CD14-positive monocyte (primary cell): ENCODE measurements around the gene VOPP1. TPM values are rescaled to one million over a fixed set of nuclear protein-coding genes. Genes with fewer than 3 reads are reported as not detected.

Source experiments
- DNase-seq, 3 donors: peaks; one replicate each; pipeline ENCODE4 v3.0.0-alpha.2; 2011 to 2022
- H2AFZ ChIP-seq: 2 replicates; pipeline ENCODE4 v1.6.0; 2012; ENCODE audit warnings: mild to moderate bottlenecking, low read depth, low read length, inconsistent platforms; ENCODE audit not compliant: insufficient read depth, poor library complexity, severe bottlenecking
- H3K27ac ChIP-seq, 2 donors: 1 replicate in 1 of 2; 2 replicates in 1 of 2; pipeline ENCODE4 v1.5.1; 2012 to 2013; ENCODE audit warnings: low read length in 2 of 2, control low read depth in 1 of 2, inconsistent platforms in 1 of 2, low read depth in 1 of 2, mild to moderate bottlenecking in 1 of 2
- H3K27me3 ChIP-seq, 2 donors: one replicate each; pipeline versions ENCODE4 v1.6.0 to v1.6.1; 2011 to 2013; ENCODE audit warnings: low read length in 2 of 2; ENCODE audit not compliant: control insufficient read depth in 2 of 2, insufficient read depth in 2 of 2
- H3K36me3 ChIP-seq, 2 donors: replicated peaks in 1 of 2; 1 replicate in 1 of 2; 2 replicates in 1 of 2; pipeline versions ENCODE4 v1.5.1 to v1.6.1; 2012 to 2013; ENCODE audit warnings: low read length in 2 of 2, control low read depth in 1 of 2, inconsistent platforms in 1 of 2, mild to moderate bottlenecking in 1 of 2; ENCODE audit not compliant: insufficient read depth in 2 of 2, control insufficient read depth in 1 of 2
- H3K4me1 ChIP-seq, 2 donors: 1 replicate in 1 of 2; 2 replicates in 1 of 2; pipeline versions ENCODE4 v1.5.1 to v1.6.1; 2012 to 2013; ENCODE audit warnings: low read length in 2 of 2, control low read depth in 1 of 2, inconsistent platforms in 1 of 2, mild to moderate bottlenecking in 1 of 2, moderate library complexity in 1 of 2; ENCODE audit not compliant: insufficient read depth in 2 of 2, control insufficient read depth in 1 of 2
- H3K4me2 ChIP-seq: replicated peaks from 2 replicates; pipeline ENCODE3; 2012; ENCODE audit warnings: low read length, moderate library complexity, mild to moderate bottlenecking; ENCODE audit not compliant: poor library complexity, severe bottlenecking; ENCODE audit errors: extremely low read depth
- H3K4me3 ChIP-seq, 3 experiments: fragments of 200-600 bp in 1 of 3; sonication (generic) in 1 of 3; replicated peaks in 1 of 3; 1 replicate in 2 of 3; 2 replicates in 1 of 3; pipeline ENCODE4 v1.5.1; 2011 to 2013; ENCODE audit warnings: low read length in 3 of 3, mild to moderate bottlenecking in 3 of 3, control low read depth in 2 of 3, low read depth in 2 of 3, inconsistent platforms in 1 of 3, moderate library complexity in 1 of 3
- H3K79me2 ChIP-seq: 2 replicates; pipeline ENCODE4 v1.6.0; 2012; ENCODE audit warnings: mild to moderate bottlenecking, control low read depth, inconsistent platforms, low read length, moderate library complexity; ENCODE audit not compliant: insufficient read depth
- H3K9ac ChIP-seq: 2 replicates; pipeline ENCODE4 v1.6.0; 2017; ENCODE audit warnings: low read length, mild to moderate bottlenecking; ENCODE audit not compliant: insufficient read depth, poor library complexity, severe bottlenecking
- H3K9me3 ChIP-seq, 2 donors: replicated peaks in 1 of 2; 1 replicate in 1 of 2; 2 replicates in 1 of 2; pipeline versions ENCODE4 v1.5.1 to v1.6.1; 2012 to 2013; ENCODE audit warnings: low read length in 2 of 2, control low read depth in 1 of 2; ENCODE audit not compliant: control insufficient read depth in 1 of 2, insufficient read depth in 1 of 2
- H4K20me1 ChIP-seq: 2 replicates; pipeline ENCODE4 v1.6.0; 2012; ENCODE audit warnings: mild to moderate bottlenecking, low read length, control low read depth, moderate library complexity; ENCODE audit not compliant: insufficient read depth
- H3K27ac Mint-ChIP-seq, 7 donors: one replicate each; pipeline ENCODE4 v1.8.0; 2020; ENCODE audit warnings: mild to moderate bottlenecking in 7 of 7, mixed read lengths in 7 of 7, moderate library complexity in 6 of 7, inconsistent platforms in 2 of 7
- H3K27me3 Mint-ChIP-seq, 3 donors: one replicate each; pipeline ENCODE4 v1.8.0; 2021 to 2022; ENCODE audit warnings: low read depth in 3 of 3, mild to moderate bottlenecking in 3 of 3, mixed read lengths in 3 of 3, moderate library complexity in 3 of 3, inconsistent platforms in 1 of 3
- H3K36me3 Mint-ChIP-seq, 2 donors: one replicate each; pipeline ENCODE4 v1.8.0; 2020; ENCODE audit warnings: mixed read lengths in 2 of 2, inconsistent platforms in 1 of 2, mild to moderate bottlenecking in 1 of 2
- H3K4me1 Mint-ChIP-seq: one replicate; pipeline ENCODE4 v1.8.0; 2020; ENCODE audit warnings: mild to moderate bottlenecking, mixed read lengths
- H3K4me3 Mint-ChIP-seq, 2 donors: one replicate each; pipeline ENCODE4 v1.8.0; 2020; ENCODE audit warnings: mild to moderate bottlenecking in 2 of 2, mixed read lengths in 2 of 2, moderate library complexity in 1 of 2
- H3K9me3 Mint-ChIP-seq, 7 donors: one replicate each; pipeline ENCODE4 v1.8.0; 2020 to 2022; ENCODE audit warnings: mixed read lengths in 7 of 7, mild to moderate bottlenecking in 6 of 7, moderate library complexity in 6 of 7, inconsistent platforms in 2 of 7
- WGBS: methylation state at CpG from one replicate; pipeline ENCODE4 v1.1.5; 2013; ENCODE audit warnings: missing lambda C conversion rate; ENCODE audit not compliant: insufficient coverage; 5-methylcytosine and 5-hydroxymethylcytosine counted together
- intact Hi-C, 2 donors: fragments of 100-400 bp; cut with micrococcal nuclease; formaldehyde crosslinking; loops; one replicate each; pipeline versions ENCODE4 v1.15.0 to v1.15.1; 2023
- polyA plus RNA-seq, 3 donors: library from polyadenylated mRNA; depleted of rRNA in 1 of 3; unstranded in 2 of 3; stranded (reverse) in 1 of 3; fragments of 300-500 nt in 2 of 3; fragments of >200 nt in 1 of 3; fragmentation: Illumina TruSeq in 2 of 3; gene quantifications; 1 replicate in 2 of 3; 2 replicates in 1 of 3; pipeline ENCODE4 v1.2.3, GENCODE V29; 2012 to 2021
- TF ChIP-seq, protein P1 (sequence below): fragments of 200-600 bp; IDR thresholded peaks from one replicate; pipeline ENCODE4 v1.8.0; 2022; ENCODE audit warnings: antibody characterized with exemption, mild to moderate bottlenecking

VOPP1 gene
- polyA plus RNA-seq, 3 donors, result 16.7 to 22.1 (median 18.0) TPM

DNA sequence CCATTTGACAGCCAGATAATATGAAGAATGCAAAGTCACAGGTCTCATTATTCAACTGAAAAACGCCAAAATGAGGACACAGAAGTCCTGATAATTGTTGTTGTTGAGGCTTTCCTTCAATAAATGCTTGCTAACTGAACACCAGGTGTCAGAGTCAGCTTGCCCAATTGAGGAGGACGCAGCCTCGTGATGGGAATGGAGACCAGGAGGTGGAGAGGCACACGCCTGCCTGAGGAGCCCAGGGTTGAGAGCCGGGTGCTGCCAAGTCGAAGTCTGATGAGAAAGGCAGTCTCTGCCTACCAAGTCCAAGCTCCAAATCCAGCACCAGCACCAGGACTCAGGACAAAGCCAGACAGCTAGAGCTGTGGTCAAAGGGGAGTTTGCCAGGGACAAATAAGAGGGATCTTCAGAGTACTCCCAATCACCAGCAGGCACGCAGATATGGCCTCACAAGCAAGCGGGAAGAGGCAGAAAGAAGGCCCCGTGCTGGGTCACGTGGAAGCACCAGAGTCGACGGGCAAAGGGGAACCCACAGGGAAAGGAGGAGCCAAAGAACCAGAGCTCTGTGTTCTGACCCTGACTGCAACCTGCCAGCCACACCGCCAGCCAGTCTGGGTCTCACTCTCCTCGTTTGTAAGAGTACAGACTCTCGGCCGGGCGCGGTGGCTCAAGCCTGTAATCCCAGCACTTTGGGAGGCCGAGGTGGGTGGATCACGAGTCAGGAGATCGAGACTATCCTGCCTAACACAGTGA lies 47.6 kb downstream of the VOPP1 start:
- peaks cover 0 to 1% (median 0%) of the 10 kb centered on the region in 7 donors for H3K9me3 Mint-ChIP-seq
- Histone ChIP-seq H3K27ac (no peak overlapping the region), H4K20me1 (peaks cover 22% of the 10 kb centered on the region), H3K9me3 (no peaks in the 10 kb centered on the region), H3K36me3 (peaks cover 8 to 9% of the 10 kb centered on the region in 2 donors), H3K9ac (no peak overlapping the region), H3K79me2 (peaks cover 27% of the 10 kb centered on the region), H3K27me3 (no peaks in the 10 kb centered on the region), H3K4me3 (no peak overlapping the region), H2AFZ (no peak overlapping the region), H3K4me2 (no peak overlapping the region), H3K4me1 (peaks cover 7 to 12% of the 10 kb centered on the region in 2 donors)
- no peak for DNase-seq
- 87% methylated on average over 17 of the region's 21 CpGs for WGBS
- peak overlapping the region in 4 of 7 donors; percentile 40 to 59 (median 44) for H3K27ac Mint-ChIP-seq
- H3K4me1 Mint-ChIP-seq, result peaks cover 15% of the 10 kb centered on the region
- TF ChIP-seq, protein P1, sequence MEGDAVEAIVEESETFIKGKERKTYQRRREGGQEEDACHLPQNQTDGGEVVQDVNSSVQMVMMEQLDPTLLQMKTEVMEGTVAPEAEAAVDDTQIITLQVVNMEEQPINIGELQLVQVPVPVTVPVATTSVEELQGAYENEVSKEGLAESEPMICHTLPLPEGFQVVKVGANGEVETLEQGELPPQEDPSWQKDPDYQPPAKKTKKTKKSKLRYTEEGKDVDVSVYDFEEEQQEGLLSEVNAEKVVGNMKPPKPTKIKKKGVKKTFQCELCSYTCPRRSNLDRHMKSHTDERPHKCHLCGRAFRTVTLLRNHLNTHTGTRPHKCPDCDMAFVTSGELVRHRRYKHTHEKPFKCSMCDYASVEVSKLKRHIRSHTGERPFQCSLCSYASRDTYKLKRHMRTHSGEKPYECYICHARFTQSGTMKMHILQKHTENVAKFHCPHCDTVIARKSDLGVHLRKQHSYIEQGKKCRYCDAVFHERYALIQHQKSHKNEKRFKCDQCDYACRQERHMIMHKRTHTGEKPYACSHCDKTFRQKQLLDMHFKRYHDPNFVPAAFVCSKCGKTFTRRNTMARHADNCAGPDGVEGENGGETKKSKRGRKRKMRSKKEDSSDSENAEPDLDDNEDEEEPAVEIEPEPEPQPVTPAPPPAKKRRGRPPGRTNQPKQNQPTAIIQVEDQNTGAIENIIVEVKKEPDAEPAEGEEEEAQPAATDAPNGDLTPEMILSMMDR, result no peak
- peaks cover 9 to 17% of the 10 kb centered on the region in 2 donors for H3K36me3 Mint-ChIP-seq
- intact Hi-C loops, result no loop called here
- no peak overlapping the region for H3K4me3 Mint-ChIP-seq
- no peaks in the 10 kb centered on the region for H3K27me3 Mint-ChIP-seq

DNA sequence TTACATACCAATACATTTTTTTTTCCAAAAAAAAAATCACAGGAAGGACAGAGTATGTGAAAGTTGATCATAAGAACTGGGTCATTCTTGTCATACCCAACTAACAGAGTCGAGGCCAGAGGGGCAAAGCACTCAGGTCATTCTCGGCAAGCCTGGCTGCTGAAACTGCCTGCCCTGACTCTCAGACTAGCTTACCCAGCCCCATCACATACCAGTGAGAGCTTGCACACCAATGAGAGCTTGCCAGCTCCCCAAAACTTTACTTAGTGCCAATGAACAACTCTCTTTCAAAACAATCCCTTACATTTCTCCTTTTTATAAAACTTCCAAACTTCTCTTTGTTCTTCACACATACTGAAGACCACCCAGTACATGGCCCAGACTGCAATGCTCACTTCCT lies 48.9 kb downstream of the VOPP1 start:
- H3K79me2 ChIP-seq, result peaks cover 23% of the 10 kb centered on the region
- Mint-ChIP-seq H3K9me3 (peaks cover 0 to 1% (median 0%) of the 10 kb centered on the region in 7 donors), H3K27me3 (no peaks in the 10 kb centered on the region), H3K36me3 (peaks cover 23 to 30% of the 10 kb centered on the region in 2 donors), H3K4me3 (no peak overlapping the region), H3K4me1 (peaks cover 15% of the 10 kb centered on the region), H3K27ac (peak overlapping the region in 2 of 7 donors; percentile 35 to 48)
- H3K36me3 ChIP-seq, result peaks cover 13 to 22% of the 10 kb centered on the region in 2 donors
- peaks cover 7 to 12% of the 10 kb centered on the region in 2 donors for H3K4me1 ChIP-seq
- 100% methylated on average over 2 of the region's 2 CpGs for WGBS
- H3K27me3 ChIP-seq, result no peaks in the 10 kb centered on the region
- H3K9me3 ChIP-seq, result no peaks in the 10 kb centered on the region
- H4K20me1 ChIP-seq, result peaks cover 22% of the 10 kb centered on the region
- no peak overlapping the region for H3K9ac ChIP-seq
- no peak overlapping the region for H3K4me3 ChIP-seq
- peak overlapping the region in 1 of 2 donors; percentile 14 for H3K27ac ChIP-seq
- TF ChIP-seq, protein P1, result no peak
- no peak overlapping the region for H2AFZ ChIP-seq
- intact Hi-C loops, result no loop called here
- DNase-seq, result no peak
- H3K4me2 ChIP-seq, result no peak overlapping the region
